Activated T-cell treated with anti-CD3 and anti-CD28 coated beads for 4 hours (primary cell): ENCODE measurements around the gene SPOP.
"Not testable (repeated sequence)": the region's sequence is repeated elsewhere in the genome, so short reads cannot be mapped to it uniquely, and the experiment has no call there.

Experiments
- DNase-seq: peaks from one replicate; pipeline ENCODE4 v3.0.0-alpha.2; 2020

The SPOP gene

DNA sequence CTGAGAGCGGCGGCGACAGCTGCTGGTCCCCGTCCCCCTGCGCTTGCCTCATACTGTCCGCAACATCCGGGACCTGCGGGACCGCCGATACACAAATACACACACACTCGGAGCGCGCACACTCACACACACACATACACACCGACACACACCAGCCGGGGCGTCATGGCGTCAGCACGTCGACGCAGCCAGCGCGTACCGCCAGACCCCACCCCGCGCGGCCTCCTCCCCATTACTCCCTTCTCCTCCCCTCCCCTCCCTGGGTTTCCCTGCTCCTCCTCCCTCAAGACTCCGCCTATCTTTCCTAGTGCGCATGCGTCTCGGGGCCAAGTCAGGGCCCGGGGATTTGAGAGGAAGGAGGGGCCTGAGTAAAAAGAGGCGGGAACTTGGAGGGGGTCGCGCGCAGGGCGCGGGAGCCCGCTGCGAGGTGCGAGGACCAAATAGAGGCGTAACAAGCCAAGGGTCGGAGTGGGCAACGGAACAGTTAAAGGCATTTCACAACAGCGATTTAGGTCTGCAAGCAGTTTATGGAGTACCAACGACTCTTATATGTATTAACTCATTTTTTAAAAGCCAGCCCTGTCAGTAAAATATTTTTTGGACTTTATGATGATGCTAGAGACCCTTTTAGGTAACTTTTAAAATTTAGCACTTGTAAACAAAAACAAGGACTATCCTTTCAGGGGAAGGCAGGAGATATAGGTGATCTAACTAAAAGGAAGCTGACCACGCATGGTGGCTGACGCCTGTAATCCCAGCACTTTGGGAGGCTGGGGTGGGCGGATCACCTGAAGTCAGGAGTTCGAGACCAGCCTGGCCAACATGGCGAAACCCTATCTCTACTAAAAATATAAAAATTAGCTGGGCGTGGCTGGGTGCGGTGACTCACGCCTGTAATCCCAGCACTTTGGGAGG, at the start of gene SPOP:
Gene SPOP, minus strand, starts transcription at position 165 of the 915 bp plus-strand sequence. CDS start 55,287 bp downstream, outside the sequence.
- peak; percentile 99 for DNase-seq

DNA sequence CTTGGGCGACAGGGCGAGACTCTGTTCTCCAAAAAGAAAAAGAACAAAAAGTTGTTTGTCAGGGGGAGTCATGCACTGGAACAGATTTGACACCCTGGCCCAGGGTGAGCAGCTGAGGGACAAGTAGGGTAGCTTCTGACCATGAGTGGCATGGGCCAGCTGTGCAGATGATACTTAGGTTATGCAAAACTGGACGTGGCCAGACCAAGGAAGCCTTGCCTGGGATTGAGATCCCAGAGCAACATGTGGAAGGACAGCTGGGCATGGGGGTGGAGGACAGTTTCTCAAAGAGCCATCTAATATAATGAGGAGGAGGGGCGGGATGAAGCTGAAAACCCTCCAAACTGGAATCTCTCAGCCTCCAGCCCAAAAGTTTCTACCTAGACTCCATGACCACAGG, 49.5 kb upstream of the SPOP start:
- DNase-seq, result no peak

DNA sequence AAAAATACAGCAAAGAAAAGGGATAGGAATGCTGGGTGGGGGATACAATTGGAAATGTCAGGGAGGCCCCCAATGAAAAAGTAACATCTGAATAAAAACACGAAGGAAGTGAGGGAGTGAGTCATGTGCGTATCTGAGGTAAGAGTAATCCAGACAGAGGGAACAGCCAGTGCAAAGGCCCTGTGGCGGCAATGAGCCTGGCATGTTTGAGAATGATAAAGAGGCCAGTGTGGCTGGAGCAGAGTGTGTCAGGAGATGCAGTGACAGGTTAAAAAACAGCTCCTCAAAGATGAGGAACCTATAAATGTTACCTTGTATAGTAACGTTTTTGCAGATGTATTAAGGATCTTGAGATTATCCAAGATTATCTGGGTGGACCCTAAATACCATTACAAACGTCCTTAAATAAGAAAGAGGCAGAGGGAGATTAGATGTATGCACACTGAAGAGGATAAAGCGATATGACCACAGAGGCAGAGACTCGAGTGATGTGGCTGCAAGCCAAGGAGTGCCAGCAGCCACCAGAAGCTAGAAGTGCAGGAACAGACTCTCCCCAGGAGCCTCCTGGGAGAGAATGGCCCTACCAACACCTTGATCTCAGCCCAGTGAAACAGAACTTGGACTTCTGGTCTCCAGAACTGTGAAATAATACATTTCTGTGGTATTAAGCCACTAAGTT, 47.7 kb upstream of the SPOP start:
- DNase-seq, result no peak

DNA sequence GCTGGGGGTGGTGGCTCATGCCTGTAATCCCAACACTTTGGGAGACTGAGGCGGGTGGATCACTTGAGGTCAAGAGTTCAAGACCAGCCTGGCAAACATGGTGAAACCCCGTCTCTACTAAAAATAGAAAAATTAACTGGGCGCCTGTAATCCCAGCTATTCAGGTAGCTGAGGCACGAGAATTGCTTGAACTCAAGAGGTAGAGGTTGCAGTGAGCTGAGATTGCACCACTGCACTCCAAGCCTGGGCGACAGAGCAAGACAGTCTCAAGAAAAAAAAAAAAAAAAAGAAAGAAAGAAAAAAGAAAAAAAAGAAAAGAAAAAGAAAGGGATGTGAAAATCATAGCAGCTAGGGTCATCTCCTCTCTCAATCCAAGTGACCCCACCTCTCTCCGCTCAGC, 46.7 kb upstream of the SPOP start:
- DNase-seq, result not testable (repeated sequence)

DNA sequence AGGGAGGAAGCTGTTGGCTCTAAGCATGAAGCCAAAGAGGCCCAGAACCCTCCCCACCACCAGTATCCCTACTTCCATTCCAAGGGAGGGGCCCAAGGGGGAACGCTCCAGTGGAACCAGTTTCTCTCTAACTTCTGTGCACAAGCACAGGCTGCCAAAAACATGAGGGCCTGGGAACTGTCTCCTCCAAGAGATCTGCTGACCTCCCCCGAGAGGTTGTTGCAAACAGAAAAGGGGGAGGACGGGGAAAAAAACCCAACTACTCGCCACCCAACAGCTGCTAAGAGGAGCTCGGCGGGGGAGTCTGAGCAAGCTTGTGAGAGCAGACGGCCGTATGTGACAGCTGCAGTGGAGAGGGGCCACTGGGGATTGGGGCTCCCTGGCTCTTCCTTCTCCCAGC, 45.5 kb upstream of the SPOP start:
- no peak for DNase-seq

DNA sequence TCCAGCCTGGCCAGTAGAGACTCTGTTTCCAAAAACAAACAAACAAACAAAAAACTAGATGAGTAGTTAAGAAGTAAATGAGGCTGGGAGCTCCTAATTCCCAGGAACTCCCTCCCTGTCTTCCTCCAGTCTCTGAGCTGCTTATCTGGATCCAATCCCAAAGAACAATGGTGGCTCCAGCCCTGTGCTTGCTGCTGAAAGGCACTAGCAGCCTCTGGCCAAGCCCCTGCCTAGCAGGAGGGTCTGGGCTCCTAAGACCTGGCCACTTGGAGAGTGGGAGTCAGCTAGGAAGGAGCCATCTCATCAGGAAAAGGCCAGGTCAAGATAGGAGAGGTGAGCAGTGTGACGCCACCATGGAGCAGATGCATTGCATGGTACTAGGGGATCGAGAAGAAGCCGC, 44.2 kb upstream of the SPOP start:
- DNase-seq, result no peak

DNA sequence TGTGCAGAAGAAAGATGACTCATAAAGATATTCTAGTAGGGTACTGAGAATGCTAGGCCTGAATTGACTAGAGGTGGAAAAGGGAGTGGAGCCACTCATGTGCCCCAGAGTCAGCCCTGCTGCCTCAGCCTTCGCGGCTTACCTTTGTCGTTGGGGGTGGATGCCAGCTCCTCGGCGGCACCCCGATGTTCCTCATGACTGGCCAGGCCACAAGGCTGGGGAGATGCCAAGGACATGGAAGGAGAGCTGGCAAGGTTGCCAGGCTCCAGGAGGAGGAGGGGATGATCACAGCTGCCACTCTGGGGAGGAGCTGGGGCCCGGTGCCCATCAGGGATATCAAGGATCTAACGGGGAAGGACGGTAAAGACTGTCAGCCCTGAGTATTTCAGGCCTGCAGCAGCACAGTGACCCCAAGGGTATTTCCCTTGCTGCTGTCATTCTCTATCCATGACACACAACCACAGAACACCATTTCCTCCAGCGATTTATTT, 39.5 kb upstream of the SPOP start:
- no peak for DNase-seq

DNA sequence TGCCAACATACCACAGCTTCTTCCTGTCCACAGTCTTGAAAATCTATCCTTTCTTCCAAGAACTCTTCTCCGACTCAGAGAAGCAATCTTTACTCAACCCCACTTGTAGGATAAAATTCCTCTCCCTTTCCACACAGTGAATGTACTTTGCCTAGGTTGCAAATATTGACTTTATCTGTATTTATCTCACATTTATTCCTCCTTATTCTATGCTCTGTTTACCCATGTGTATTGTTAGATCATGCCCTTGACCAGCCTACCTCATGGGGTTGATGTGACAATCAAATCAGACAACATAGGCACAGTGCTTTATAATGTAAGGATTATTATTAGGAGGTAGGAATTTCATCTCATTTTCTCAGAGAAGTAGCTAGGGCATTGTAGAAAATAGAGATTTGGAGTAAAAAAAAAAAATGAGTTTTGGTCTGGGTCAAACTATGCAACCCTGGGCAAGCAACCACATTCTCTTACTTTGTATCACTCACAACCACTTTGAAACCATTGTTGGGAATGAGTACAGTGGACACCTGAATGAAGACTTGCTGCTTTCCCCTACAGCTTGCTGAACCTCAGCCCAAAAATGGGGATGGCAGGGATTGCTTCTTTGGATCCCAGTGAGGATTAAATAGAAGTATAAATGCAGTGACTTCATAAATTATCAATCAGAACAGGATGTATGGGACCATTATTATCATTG, 38.9 kb upstream of the SPOP start:
- no peak for DNase-seq

DNA sequence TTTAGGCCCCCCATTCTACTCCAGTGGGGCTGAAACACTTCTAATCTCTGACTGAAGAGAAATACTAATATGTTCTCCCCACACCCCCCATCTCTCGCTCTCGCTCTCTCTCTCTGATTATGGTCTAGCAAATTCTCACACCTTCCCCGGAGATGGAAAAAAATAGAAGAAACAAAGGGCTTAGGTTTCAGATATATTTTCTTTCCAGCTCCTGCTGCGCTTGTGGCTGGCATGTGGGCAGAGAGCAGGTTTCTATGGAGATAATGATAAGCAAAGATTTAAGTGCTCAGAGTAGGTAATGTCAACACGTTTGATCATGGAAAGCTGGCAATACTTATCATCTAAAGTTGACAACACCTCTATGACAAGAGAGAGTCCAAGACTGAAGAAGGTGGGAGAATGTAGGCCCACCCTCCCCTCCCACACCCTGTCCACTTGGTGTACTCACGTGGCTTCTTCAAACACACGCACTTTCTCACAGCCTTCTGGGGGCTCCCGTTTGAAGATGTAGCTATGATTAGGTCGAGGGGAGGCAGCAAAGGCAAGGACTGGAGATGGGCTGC, 37.9 kb upstream of the SPOP start:
- DNase-seq, result peak; percentile 26

DNA sequence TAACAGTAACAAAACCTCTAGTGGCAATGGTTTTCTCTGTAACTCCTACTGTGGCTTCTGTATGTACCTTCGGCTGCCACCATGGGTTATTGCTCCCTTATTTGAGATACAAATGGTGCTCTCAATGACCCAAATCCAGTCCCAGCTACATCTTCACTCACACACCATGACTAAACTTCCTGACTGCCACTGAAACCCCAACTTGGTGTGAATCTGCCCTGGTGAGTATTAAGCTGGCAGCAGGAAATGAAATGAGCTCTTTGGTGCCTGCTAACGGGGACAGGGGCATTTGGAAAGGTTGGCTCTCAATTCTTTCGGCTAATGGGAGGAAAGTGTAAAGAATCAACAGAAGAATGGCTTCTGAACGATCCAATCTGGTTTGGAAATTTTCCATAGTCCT, 37.3 kb upstream of the SPOP start:
- no peak for DNase-seq

DNA sequence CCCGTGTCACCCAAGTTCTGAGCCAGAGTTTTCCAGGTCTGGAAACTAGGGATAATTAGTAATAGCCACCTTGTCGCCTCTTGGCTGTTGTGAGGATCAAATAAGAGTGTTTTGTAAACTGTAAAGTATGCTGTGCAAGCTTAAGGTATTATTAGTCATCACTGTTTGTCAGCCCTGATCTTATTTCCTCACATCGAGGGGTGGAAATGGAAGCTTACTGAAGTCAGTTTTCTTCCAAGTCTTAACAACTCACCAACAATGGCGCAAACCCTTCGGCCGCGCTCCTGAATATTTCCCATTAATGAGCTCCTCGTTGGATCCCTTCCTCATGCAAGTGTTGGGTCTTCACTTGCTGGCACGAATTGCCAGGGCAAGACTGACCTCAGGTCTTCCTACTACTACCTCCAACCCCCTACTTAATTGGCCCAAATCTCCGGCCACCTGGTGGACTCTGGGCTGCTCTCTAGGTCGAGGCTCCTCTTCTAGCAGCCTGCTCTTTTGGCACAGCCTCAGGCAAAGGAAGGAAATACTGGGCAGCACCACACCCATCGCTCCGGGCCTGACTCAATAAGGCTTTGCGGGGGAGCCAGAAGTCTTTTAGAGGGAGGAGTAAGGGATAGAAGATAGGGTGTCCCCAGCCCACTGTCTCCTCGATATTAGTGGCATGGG, 30.8 kb upstream of the SPOP start:
- DNase-seq, result no peak

DNA sequence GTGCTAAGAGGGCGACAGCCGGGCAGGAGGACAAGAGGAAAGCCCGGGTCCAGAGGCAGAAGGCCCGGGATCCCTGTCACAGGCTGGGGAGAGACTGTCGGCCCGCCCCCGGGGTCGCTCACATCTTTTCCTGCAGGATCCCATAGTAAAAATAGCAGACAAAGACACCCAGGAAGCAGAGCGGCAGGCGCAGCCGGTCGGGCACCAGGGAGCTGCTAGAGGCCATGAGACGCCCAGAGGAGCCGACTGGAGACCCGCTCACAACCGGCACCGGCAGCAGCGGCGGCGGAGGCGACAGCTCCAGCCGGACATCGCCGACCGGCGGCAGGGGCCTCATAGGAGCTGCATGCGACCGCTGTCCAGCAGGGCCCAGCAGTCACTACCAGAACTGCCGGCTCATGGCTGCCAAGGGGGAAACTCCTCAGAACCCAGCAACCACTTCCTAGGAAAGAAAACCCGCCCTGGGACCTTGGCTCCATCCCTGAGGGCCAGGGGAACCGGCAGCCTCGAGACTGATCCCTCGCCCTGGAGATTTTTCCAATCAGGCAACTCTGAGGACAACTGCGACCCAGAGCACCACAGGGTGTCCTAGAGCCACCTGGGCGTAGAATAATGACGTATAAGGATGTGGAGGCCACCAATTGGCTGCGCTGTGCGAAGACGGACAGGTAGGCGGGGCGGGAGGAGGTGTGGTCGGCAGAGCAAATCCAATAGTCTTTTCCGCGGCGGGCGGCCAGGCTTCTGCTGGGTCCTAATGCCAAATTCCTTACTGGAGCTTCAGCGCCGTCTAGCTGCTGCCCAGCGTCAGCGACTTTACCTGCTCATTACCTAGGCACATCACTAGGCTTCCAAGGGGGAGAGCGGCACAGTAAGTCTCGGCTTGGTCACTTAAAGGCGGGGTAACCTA, 30.0 kb upstream of the SPOP start, which contains the start of gene SLC35B1:
Gene SLC35B1, minus strand, starts transcription at position 357 of the 907 bp plus-strand sequence. Its CDS starts 131 bp downstream, at position 226.
- peak; percentile 96 for DNase-seq

DNA sequence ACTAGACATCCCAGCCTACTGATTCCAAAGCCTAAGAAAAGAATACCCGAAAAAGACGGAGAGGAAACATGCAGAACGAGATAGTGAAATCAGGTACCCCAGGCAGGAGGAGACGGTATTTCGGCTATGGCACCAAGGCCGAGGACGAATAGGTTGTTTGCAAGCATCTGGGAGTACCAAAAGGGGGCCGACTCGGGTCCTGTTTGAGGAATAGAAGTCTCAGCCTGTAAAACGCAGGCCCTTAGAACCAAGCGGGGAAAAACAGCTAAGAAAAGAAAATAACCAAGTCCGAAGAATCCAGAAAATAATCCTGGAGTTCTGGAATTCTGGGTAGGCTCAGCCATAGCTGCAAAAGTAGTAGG, 29.3 kb upstream of the SPOP start:
- no peak for DNase-seq

DNA sequence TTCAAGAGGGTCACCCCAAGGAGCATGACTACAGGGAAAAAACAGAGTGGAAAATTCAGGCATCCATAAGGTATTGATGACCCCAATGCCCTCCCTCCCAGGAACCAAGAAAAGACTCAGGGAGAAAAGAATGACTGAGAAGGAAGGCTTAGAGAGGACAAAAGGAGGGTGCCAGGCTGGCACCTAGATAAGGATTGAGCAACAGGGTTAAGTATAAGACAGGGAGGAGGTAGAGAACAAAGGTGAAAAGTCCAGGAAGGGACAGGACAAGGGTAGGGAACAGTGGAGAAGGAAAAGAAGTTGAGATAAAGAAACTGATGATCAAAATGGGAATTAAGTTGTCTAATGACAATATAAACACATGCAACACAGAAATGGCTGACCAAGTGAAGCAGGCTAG, 27.4 kb upstream of the SPOP start:
- no peak for DNase-seq

DNA sequence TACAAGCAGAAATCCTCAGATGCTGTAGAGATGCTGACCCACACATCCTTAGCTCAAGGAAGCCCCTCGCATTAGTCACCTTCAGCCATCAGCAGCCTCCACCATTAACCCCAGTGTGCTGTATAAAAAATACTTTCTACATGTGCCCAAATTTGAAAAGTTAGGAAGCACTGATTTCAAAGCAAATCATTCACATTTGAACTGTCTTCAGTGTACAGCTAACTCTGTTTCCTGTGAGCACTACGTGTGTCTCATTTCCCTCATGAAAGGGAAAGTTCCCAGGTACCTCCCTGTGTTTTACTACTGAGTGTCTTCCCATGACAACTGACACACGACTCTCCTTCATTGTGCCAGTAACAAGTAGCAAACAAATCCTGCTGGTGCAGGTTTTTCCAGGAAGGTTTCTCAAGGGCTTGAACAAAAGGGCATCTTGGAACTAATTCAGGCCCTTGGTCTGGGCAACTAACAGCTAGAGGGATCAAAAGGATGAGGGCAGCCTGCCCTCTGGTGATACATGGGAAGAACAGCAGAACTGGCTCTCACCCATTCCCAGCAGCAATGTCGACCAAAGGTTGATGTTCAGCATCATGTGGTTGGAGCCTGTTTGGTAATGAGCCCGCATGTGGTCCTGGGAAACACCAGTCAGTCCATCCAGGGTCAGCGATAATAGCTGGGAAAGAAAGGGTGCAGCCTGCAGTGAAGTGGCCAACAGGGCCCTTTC, 25.8 kb upstream of the SPOP start:
- DNase-seq, result no peak

DNA sequence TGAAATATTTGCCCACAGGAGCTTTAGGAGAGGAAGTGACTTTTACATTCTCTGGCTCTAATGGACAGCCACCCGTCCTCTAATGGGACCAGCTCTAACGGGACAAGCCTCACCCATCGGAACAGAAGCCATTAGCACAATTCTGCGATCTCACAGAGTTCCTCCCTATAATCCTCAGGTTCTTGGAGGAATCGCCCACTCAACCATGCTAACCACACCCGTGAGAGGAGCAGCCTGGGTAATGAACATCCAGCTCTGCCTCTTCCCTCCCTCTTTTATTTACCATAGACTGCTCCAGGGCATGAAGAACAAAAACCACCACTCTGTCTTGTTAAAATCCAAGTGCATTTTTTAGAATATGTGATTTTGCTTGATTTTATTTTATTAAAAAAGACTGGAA, 23.1 kb upstream of the SPOP start:
- DNase-seq, result no peak

DNA sequence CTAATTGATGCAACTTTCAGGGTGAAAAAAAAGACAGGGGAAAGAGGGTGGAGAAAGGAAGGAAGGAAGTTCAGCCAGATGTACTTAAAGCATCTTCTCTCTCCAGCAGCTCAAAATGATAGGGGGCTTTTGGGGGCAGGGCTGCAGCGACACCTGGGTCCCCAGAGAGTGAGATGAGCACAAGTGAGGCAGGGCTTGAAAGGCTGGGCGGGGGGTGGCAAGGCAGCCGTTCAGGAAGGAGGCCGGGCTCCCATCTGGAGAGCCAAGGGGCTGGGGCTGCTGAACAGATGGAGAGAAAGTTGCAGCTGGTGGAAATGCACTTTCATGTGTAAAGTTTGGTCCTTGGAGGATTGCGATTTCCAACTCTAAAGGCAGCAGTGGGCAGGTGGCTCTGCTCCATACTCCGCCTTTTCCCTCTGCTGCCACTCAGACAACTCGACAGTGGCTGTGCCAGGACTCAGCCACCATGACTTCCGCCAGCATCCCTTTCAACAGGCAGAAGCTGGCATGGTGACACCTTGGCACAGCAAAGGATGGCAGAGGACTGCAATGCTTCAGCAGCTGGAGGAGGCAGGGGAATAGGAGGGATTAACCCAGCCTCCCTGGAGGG, 22.2 kb upstream of the SPOP start:
- DNase-seq, result no peak

DNA sequence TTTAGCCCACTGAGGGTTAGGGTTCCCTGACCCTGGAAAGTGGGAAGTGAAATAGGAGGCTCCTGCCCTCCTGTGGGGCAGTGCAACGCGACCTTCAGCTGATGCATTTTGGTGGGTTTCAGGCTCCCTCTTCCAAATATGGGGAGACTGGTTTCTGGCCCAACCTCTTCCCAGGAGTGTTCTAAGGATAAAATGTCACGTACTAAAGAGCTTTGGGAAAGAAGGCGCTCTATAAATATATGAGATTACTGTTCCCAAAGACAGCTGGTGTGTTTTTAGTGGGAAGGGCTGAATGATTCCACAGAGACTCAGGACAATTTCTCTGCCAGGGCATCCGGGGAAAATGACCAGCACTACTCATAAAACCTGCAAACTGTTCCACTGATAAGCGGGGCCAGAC, 20.1 kb upstream of the SPOP start:
- DNase-seq, result no peak

DNA sequence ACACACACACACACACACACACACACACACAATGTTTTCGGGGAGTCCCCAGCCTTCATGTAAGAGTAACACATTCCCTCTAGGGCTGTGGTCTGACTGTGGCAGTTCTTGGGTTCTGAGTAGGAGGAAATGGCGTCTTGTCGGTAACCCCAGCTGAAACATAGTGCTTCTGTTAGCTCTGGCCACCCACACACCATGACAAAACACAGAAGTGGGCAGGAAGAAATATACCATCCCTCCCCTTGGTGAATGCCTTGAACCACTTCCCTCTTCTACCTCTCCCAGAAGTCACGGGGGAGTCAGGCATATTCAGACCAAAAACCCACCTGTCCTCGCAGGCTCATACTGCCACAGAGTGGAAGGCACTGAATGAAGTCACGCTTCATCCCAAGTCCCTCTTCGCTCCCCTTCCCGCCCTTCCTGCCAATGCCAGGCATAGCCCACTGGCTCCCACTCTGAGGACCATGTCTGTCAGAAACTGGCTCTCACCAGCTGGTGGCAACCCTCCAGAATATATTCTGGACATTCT, 18.4 kb upstream of the SPOP start:
- DNase-seq, result peak; percentile 62

DNA sequence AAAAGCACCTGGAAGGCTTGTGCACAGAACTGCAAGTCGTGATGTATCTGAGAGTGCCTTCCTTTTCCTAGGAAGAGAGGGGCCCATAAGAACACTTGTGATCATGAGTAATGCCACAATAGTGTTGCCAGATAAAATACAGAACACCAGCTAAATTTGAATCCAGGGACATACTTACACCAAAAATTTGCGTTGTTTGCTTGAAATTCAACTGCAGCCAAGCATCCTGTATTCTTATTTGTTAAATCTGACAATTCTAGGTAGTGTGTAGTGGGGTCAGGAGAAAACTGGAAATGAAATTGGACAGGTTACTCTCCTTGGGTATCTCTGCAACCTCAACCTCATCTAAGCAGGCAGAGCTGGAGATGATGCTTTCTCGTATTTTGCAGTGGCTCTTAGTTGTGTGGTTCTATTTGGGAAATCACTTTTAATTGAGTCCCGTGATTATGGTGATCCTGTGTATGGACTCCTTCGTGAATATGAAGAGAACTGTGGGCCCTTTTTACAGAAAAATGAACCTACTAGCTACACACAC, 17.9 kb upstream of the SPOP start:
- no peak for DNase-seq
